ENCODE data around the gene CTU1.

CTU1 gene

DNA sequence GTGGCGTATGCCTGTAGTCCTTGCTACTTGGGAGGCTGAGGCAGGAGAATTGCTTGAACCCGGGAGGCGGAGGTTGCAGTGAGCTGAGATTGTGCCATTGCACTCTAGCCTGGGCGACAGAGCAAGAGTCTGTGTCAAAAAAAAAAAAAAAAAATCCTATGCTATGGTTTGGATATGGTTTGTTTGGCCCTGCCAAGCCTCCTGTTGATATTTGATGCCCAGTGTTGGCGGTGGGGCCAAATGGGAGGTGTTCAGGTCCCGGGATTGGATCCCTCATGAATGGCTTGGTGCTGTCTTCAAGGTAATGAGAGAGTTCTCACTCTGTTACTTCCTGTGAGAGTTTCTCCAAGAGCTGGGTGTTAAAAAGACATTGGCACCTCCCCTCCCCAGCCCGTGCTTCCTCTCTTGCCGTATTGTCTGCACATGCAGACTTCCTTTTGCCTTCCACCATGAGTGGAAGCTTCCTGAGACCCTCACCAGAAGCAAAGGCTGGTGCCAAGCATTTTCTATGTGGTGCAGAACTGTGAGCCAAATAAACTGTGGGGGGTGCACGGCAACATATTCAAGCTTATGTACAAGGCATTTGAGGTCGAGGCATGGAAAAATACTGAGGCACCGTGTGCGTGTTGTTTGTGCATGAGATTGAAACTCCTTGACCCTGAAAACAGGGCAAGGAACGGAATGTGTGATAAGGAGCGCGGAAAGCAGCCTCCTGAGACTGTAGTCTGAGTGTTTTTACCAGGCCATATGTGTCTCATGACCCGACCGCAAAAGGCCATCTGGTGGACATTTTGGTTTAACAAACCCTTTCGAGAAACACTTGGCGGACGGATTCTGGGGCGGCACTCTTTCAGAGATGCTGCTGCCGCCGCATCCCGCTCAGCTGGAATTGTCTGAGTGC is 23.8 kb upstream of the CTU1 start:
- DNase-seq: no peak

GRCh38 chr19:51129716-51130115 is 21.5 kb upstream of the CTU1 start:
- no peak for DNase-seq

- no peak for DNase-seq
Measured at GRCh38 chr19:51128227-51128626, 20.0 kb upstream of the CTU1 start.

DNA sequence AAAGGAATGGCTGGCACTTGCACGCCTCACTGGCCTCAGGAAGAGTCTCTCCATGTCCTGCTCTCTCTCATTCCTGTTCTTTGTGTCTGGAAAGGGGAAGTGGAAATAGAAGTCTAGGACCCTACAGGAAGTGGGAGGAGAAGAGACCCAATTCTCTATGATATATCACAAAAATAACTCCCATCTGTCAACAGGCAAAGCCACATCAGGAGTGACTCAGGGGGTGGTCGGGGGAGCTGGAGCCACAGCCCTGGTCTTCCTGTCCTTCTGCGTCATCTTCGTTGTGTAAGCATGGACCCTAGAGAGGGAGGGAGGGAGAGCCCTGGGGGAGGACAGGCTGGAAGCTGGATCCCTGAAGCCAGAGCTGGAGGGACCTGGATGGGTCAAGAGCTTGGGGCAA is 19.5 kb upstream of the CTU1 start:
- DNase-seq: peak; percentile 34

DNA sequence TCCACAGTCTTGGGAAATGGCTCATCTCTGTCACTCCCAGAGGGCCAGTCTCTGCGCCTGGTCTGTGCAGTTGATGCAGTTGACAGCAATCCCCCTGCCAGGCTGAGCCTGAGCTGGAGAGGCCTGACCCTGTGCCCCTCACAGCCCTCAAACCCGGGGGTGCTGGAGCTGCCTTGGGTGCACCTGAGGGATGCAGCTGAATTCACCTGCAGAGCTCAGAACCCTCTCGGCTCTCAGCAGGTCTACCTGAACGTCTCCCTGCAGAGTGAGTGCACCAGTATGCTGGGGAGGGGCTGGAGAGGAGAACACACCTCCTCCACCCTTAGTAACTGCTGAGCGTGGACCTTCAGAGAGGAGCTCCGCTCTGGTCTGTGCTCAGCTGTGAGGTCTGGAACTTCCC is 18.8 kb upstream of the CTU1 start:
- DNase-seq: no peak

DNA sequence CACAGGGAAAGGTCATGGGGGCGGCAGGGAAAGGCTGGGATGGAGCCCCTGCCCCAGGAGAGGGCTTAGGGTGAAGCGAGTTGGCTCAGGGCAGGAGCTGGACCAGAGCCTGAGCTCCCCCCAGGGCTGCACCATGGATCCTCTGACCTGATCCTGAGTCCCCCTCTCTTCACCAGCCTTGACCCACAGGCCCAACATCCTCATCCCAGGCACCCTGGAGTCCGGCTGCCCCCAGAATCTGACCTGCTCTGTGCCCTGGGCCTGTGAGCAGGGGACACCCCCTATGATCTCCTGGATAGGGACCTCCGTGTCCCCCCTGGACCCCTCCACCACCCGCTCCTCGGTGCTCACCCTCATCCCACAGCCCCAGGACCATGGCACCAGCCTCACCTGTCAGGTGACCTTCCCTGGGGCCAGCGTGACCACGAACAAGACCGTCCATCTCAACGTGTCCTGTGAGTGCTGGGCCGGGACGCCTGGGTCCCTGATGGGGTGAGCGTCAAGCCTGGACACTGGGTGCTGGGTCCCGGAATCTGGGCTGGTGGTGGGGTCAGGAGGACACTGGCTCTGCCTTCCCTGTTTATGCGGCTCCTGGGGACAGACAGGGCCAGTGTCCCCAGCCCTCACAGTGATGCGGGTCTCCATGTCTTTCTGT is 17.3 kb upstream of the CTU1 start:
- DNase-seq: no peak

DNA sequence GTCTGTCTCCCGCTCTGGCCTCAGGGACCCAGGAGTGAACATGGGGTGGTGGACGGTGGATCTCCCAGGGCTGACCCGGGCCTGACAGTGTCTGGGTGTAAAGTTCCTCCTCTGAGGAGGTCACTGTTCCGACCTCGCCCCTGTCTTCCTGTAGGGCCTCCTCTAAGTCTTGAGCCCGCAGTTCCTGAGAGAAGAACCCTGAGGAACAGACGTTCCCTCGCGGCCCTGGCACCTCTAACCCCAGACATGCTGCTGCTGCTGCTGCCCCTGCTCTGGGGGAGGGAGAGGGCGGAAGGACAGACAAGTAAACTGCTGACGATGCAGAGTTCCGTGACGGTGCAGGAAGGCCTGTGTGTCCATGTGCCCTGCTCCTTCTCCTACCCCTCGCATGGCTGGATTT is 16.5 kb upstream of the CTU1 start, which contains the start of gene SIGLEC9:
TSS of gene SIGLEC9 (plus strand) at position 178 of the 400 bp plus-strand sequence. CDS start at position 247, 69 bp downstream.
- DNase-seq: no peak

GRCh38 chr19:51124216-51124615 is 16.0 kb upstream of the CTU1 start:
- no peak for DNase-seq

- DNase-seq: no peak
Measured at GRCh38 chr19:51123802-51124201, 15.6 kb upstream of the CTU1 start.

GRCh38 chr19:51123381-51123800 is 15.2 kb upstream of the CTU1 start:
- DNase-seq: no peak

- no peak for DNase-seq
Measured at GRCh38 chr19:51122112-51122981, 14.1 kb upstream of the CTU1 start.

DNA sequence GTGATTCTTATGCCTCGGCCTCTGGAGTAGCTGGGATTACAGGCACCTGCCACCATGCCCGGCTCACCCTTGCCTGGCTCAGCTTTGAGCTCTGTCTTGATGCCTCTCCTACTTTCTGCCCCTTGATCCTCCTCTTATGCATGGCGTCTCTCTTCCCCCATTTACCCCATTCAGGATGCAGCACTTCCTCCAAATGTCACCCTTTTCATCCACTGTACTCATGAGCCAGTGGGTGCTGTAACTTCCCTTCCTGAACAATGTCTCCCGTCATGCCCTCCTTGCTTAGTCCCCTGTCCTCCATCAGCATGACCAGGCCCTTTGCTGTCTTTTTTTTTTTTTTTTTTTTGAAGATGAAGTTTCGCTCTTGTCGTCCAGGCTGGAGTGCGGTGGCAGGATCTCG is 13.0 kb upstream of the CTU1 start:
- no peak for DNase-seq

DNA sequence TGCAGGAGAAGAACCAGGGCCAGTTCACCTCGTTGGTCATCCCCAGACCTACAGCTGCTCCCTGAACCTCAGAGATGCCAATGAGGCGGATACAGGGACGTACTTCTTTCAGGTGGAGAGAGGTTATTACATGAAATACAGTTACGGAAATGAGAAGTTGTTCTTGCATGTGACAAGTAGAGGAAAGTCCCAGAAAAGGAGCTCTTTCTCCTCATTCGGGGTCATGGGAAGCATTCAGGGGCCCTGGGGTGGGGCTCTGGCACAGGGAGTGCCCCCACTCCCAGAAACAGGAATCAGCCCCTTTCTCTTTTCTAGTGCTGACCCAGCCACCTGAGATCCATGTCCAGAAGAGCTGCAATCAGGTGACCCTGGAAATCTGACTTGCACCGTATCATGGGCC is 12.0 kb upstream of the CTU1 start:
- no peak for DNase-seq

- DNase-seq: no peak
Measured at GRCh38 chr19:51119611-51120010, 11.4 kb upstream of the CTU1 start.

DNA sequence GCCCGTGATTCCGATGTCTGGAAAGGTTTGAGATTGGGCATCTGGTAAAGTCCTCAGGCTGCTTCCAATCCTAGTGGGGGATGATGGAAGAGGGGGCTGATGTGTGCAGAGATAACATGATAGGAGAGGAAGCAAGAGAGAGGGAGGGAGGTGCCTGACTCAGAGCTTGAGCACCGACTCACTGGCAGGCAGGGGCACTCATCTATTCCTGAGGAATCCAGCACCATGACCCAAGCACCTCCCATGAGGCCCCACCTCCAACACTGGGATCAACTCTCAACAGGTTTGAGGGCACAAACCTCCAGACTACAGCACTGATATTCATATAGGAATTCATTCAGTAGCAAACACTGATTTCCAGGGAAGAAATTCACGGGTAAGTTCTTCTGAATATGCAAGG is 10.9 kb upstream of the CTU1 start:
- DNase-seq: no peak

- no peak for DNase-seq
Measured at GRCh38 chr19:51116736-51117286, 8.6 kb upstream of the CTU1 start.

DNA sequence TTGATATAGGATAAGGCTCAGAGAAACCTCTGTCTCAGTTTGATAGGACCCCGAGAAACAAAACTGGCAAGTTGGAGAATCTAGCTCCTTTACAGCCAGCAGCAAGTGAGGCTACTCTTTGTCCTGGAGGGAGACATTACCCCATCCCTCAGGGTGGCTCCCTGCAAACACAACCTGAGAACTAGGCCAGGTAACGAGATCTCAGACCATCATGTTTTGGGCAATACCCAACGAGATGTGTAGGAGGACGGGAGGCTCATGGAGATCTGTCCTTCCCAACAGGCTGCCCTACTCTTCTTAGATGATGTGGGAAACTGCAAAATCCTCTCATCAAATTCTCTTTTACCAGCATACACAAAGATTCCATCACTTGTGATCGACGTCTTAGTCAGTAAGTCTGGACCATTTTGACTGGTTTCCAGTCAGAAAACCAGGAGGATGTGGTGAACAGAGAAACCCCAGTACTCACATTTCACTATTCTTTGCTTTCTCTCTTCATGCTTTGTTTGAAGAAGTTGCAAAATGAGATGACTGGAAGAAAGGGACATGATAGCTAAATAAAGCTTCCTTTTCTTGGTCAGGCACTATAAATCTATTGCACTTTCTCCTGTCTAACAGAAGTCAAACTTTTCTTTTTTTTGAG is 6.0 kb upstream of the CTU1 start:
- no peak for DNase-seq

DNA sequence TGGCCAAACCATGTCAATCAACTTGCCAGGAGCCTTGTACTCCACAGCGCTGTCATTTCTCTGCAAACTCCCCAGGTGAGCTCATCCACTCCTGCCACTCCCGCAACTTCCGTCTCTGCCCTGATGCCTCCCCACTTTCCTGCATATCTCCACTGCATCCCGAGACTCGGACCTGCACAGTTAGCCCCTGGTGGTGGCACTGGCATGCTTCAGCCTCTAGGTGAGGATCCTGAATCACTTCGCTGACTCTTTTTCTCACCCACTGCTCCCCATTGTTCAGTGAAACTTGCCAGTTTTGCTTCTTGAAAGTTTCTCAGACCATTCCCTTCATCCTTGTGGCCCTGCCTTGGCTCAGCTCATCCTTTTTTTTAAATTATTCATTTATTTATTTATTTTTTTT is 3.4 kb upstream of the CTU1 start:
- DNase-seq: no peak

- DNase-seq: no peak
Measured at GRCh38 chr19:51110666-51110971, 2.4 kb upstream of the CTU1 start.

GRCh38 chr19:51108805-51109146 is 567 bp upstream of the CTU1 start:
- DNase-seq: no peak

GRCh38 chr19:51107406-51108065 is 673 bp downstream of the CTU1 start:
- DNase-seq: peak; percentile 55

- no peak for DNase-seq
Measured at GRCh38 chr19:51103926-51104341, 4.3 kb downstream of the CTU1 start.

All from EL (cell line).